ENCODE data around the gene KRTAP29-1.

KRTAP29-1 gene

GRCh38 chr17:41318231-41318630 lies 15.6 kb upstream of the KRTAP29-1 start:
- TF ChIP-seq TAF1 (IDR thresholded peaks at IDR 0.05; ENCODE audit: borderline replicate concordance, insufficient read depth, low read length): no peak

- TF ChIP-seq FOXP2 (optimal IDR thresholded peaks at IDR 0.05; ENCODE audit: borderline replicate concordance, extremely low read depth, extremely low read length, insufficient read depth) (no peak), POLR2AphosphoS5 (IDR thresholded peaks at IDR 0.05; ENCODE audit: low read depth, low read length) (no peak), REST (IDR thresholded peaks at IDR 0.05; ENCODE audit: insufficient read depth in 1 of 2, low read depth in 2 of 2, low read length in 2 of 2) (no peak), TAF1 (IDR thresholded peaks at IDR 0.05; ENCODE audit: borderline replicate concordance, insufficient read depth, low read length) (no peak), SIN3A (IDR thresholded peaks at IDR 0.05; ENCODE audit: borderline replicate concordance, insufficient read depth, low read length) (no peak)
These were observed 13.3 kb upstream of the KRTAP29-1 start for GRCh38 chr17:41315814-41316445.

GRCh38 chr17:41315204-41315794 lies 12.6 kb upstream of the KRTAP29-1 start, which contains the start of gene KRTAP17-1:
Gene KRTAP17-1, minus strand, starts transcription at chr17:41315710. Its CDS starts 60 bp downstream, at chr17:41315650.
- TF ChIP-seq TAF1 (IDR thresholded peaks at IDR 0.05; ENCODE audit: borderline replicate concordance, insufficient read depth, low read length) (no peak), SIN3A (IDR thresholded peaks at IDR 0.05; ENCODE audit: borderline replicate concordance, insufficient read depth, low read length) (no peak), POLR2AphosphoS5 (IDR thresholded peaks at IDR 0.05; ENCODE audit: low read depth, low read length) (no peak), REST (IDR thresholded peaks at IDR 0.05; ENCODE audit: insufficient read depth in 1 of 2, low read depth in 2 of 2, low read length in 2 of 2) (no peak), FOXP2 (optimal IDR thresholded peaks at IDR 0.05; ENCODE audit: borderline replicate concordance, extremely low read depth, extremely low read length, insufficient read depth) (no peak)

GRCh38 chr17:41311111-41311510 lies 8.5 kb upstream of the KRTAP29-1 start:
- TF ChIP-seq REST (IDR thresholded peaks at IDR 0.05; ENCODE audit: insufficient read depth in 1 of 2, low read depth in 2 of 2, low read length in 2 of 2) (no peak), POLR2AphosphoS5 (IDR thresholded peaks at IDR 0.05; ENCODE audit: low read depth, low read length) (no peak), FOXP2 (optimal IDR thresholded peaks at IDR 0.05; ENCODE audit: borderline replicate concordance, extremely low read depth, extremely low read length, insufficient read depth) (no peak), SIN3A (IDR thresholded peaks at IDR 0.05; ENCODE audit: borderline replicate concordance, insufficient read depth, low read length) (no peak), TAF1 (IDR thresholded peaks at IDR 0.05; ENCODE audit: borderline replicate concordance, insufficient read depth, low read length) (no peak)

- TF ChIP-seq SIN3A (IDR thresholded peaks at IDR 0.05; ENCODE audit: borderline replicate concordance, insufficient read depth, low read length): no peak
- TF ChIP-seq FOXP2 (optimal IDR thresholded peaks at IDR 0.05; ENCODE audit: borderline replicate concordance, extremely low read depth, extremely low read length, insufficient read depth): no peak
- TF ChIP-seq TAF1 (IDR thresholded peaks at IDR 0.05; ENCODE audit: borderline replicate concordance, insufficient read depth, low read length): no peak
These were observed 6.3 kb upstream of the KRTAP29-1 start, which contains the start of gene KRTAP16-1 for GRCh38 chr17:41308918-41309359. Gene KRTAP16-1, minus strand, starts transcription at chr17:41309309. Its CDS starts 56 bp downstream, at chr17:41309253.
